Testis (tissue), 3 donors: ENCODE data around the gene SPAG4. TPM values are rescaled to one million over a fixed set of nuclear protein-coding genes. Genes with fewer than 3 reads are reported as not detected.
A peak's percentile ranks its signal among the peaks of the same experiment; 100 is the strongest.

Experiments used
- DNase-seq: peaks from one replicate; pipeline ENCODE4 v3.0.0-alpha.2; 2019
- H3K27ac ChIP-seq, 2 donors: fragments of 200-600 bp; sonication (generic); one replicate each; pipeline ENCODE4 v1.5.1; 2019
- H3K27me3 ChIP-seq: fragments of 200-600 bp; sonication (generic); one replicate; pipeline ENCODE4 v1.5.1; 2019
- H3K36me3 ChIP-seq: fragments of 200-600 bp; sonication (generic); one replicate; pipeline ENCODE4 v1.5.1; 2017; ENCODE audit warnings: low read depth; ENCODE audit errors: missing control alignments
- H3K4me1 ChIP-seq: fragments of 200-600 bp; sonication (generic); one replicate; pipeline ENCODE4 v1.5.1; 2019
- H3K4me3 ChIP-seq, 2 donors: fragments of 200-600 bp; sonication (generic); one replicate each; pipeline ENCODE4 v1.5.1; 2017 to 2019
- H3K9me3 ChIP-seq: fragments of 200-600 bp; sonication (generic); one replicate; pipeline ENCODE4 v1.5.1; 2017
- CTCF ChIP-seq, 3 experiments: fragments of 450-650 bp in 2 of 3; fragments of 200-600 bp in 1 of 3; sonication (generic) in 1 of 3; IDR thresholded peaks; one replicate each; pipeline ENCODE4 v1.5.1; 2016 to 2019; ENCODE audit warnings: antibody characterized with exemption in 3 of 3, mild to moderate bottlenecking in 2 of 3, moderate library complexity in 1 of 3
- POLR2A ChIP-seq: fragments of 450-650 bp; IDR thresholded peaks from one replicate; pipeline ENCODE4 v1.6.1; 2017; ENCODE audit warnings: antibody characterized with exemption, mild to moderate bottlenecking, moderate library complexity
- WGBS, 2 donors: methylation state at CpG; one replicate each; pipeline ENCODE4 v1.1.5; 2018; 5-methylcytosine and 5-hydroxymethylcytosine counted together
- intact Hi-C: fragments of 100-400 bp; cut with DNase I; formaldehyde crosslinking; loops from one replicate; pipeline ENCODE4 v1.15.1; 2023; ENCODE audit warnings: low total_unique reads
- polyA plus RNA-seq: library from polyadenylated mRNA; stranded (reverse); fragments of 350-450 nt; fragmentation: Illumina TruSeq; extraction: RNeasy Lipid Tissue Mini Kit (QIAGEN cat#74804); gene quantifications from one replicate; pipeline ENCODE4 v1.2.3, GENCODE V29; 2014; ENCODE audit warnings: low read depth, low replicate concordance; ENCODE audit not compliant: insufficient read depth
- small RNA-seq, 2 donors: library from RNA; depleted of rRNA; stranded (forward); fragments of <200 nt; gene quantifications; one replicate each; pipeline ENCODE3, GENCODE V24; 2016
- total RNA-seq, 2 donors: library from RNA; depleted of rRNA; stranded (reverse); fragments of >200 nt; gene quantifications; one replicate each; pipeline ENCODE4 v1.2.3, GENCODE V29; 2016

The SPAG4 gene
- total and polyA plus RNA-seq, 3 donors from 2014 or later = 21.6 to 49.0 (median 39.0) TPM

- no peaks in the 10 kb centered on the region for H3K27me3 ChIP-seq
- no peaks in the 10 kb centered on the region for H3K36me3 ChIP-seq
- no peaks in the 10 kb centered on the region for H3K9me3 ChIP-seq
- DNase-seq = peak; percentile 92
- 0 to 1% methylated on average over 25 to 31 of the region's 61 CpGs for WGBS, 2 donors
- peaks cover 16% of the 10 kb centered on the region for H3K4me1 ChIP-seq
- peak within 1 kb of the TSS; percentile 96 to 97 for H3K4me3 ChIP-seq
- H3K27ac ChIP-seq = peak within 1 kb of the TSS; percentile 97 to 99
- TF ChIP-seq CTCF (IDR thresholded peaks at IDR 0.05) = no peak
- peak; percentile 88 for TF ChIP-seq POLR2A
- intact Hi-C loops = no loop called here
These were observed 49.0 kb downstream of the SPAG4 start, which contains the start of the genes CPNE1 and RBM12 for GRCh38 chr20:35664466-35665206. TSS of gene CPNE1 (minus strand) at chr20:35664900. CDS start at chr20:35632923, 31,977 bp downstream. TSS of gene RBM12 (minus strand) at chr20:35664900. CDS start at chr20:35655322, 9,578 bp downstream.

DNA sequence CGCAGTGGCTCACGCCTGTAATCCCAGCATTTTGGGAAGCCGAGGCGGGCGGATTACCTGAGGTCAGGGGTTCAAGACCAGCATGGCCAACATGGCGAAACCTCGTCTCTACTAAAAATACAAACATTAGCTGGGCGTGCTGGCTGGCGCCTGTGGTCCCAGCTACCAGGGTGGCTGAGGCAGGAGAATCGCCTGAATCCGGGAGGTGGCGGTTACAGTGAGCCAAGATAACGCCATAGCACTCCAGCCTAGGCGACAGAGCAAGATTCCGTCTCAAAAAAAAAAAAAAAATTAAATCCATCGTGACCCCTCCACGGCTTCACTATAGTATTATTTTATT is 50.3 kb downstream of the SPAG4 start:
- 67 to 85% methylated on average over 17 of the region's 17 CpGs for WGBS, 2 donors

DNA sequence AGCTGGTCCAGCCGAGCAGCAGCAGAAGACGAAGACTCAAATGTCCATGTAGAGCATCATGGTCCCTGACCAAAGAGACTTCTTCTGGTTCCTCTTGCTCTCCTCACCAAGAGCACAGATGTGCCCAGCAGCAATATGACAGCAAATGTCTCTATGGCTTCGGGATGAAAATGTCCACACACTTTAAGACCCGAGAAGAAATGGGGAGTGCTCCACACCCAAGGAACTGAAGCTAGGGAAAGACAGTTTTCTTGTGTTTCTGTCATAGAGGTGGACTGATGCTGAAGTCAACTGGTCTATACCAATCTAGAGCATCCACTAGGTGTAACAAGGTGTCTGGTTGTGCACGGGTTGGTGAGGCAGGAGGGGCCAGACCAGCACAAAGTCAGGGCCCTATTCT is 53.6 kb downstream of the SPAG4 start:
- Histone ChIP-seq H3K4me1 (no peaks in the 10 kb centered on the region), H3K36me3 (no peaks in the 10 kb centered on the region), H3K27me3 (no peaks in the 10 kb centered on the region), H3K27ac (no peak overlapping the region), H3K4me3 (no peak overlapping the region), H3K9me3 (no peaks in the 10 kb centered on the region)
- no peak for TF ChIP-seq CTCF (IDR thresholded peaks at IDR 0.05)
- no peak for TF ChIP-seq POLR2A
- 95 to 97% methylated on average over 5 of the region's 5 CpGs for WGBS, 2 donors
- intact Hi-C loops = no loop called here
- DNase-seq = no peak

More for the DNA sequence above, 50.3 kb downstream of the SPAG4 start:
- no peaks in the 10 kb centered on the region for H3K36me3 ChIP-seq
- H3K9me3 ChIP-seq = no peaks in the 10 kb centered on the region
- no peak for TF ChIP-seq CTCF (IDR thresholded peaks at IDR 0.05)
- no peak for TF ChIP-seq POLR2A
- H3K27ac ChIP-seq = peak overlapping the region; percentile 39 to 97
- peaks cover 12% of the 10 kb centered on the region for H3K4me1 ChIP-seq
- intact Hi-C loops = no loop called here
- H3K4me3 ChIP-seq = peak overlapping the region in 1 of 2 donors; percentile 97
- DNase-seq = no peak
- H3K27me3 ChIP-seq = no peaks in the 10 kb centered on the region

- Histone ChIP-seq H3K4me1 (no peaks in the 10 kb centered on the region), H3K4me3 (no peak overlapping the region), H3K9me3 (no peaks in the 10 kb centered on the region), H3K27me3 (no peaks in the 10 kb centered on the region), H3K27ac (no peak overlapping the region), H3K36me3 (no peaks in the 10 kb centered on the region)
- TF ChIP-seq CTCF (IDR thresholded peaks at IDR 0.05) = no peak
- TF ChIP-seq POLR2A = no peak
- WGBS, 2 donors = 89 to 100% methylated on average over 1 of the region's 1 CpG
- no peak for DNase-seq
- intact Hi-C loops = no loop called here
These were observed 54.1 kb downstream of the SPAG4 start for GRCh38 chr20:35669681-35670080.

Small RNA genes within 50 kb of the gene (small RNA-seq; reads per million reads assigned to genes)
- gene RNU6-759P (0 reads per million in 2 donors), gene RPL37P1 (0 reads per million in 2 donors)

Other genes with a start within 250 kb of the SPAG4 start
- 10 to 100 TPM; 48.9 to 52.8 TPM for gene UQCC1, start 203.9 kb upstream of the SPAG4 start, total RNA-seq
- 55.8 TPM for gene UQCC1, start 203.9 kb upstream of the SPAG4 start, polyA plus RNA-seq
- 1 to 10 TPM in 1 of 2 donors, under 1 TPM in 1; 0.94 to 1.1 TPM for gene GDF5, start 177.6 kb upstream of the SPAG4 start, total RNA-seq
- gene GDF5, start 177.6 kb upstream of the SPAG4 start, polyA plus RNA-seq = 0.84 TPM
- gene CEP250, start 160.2 kb upstream of the SPAG4 start, total RNA-seq = 10 to 100 TPM; 41.2 to 54.5 TPM
- gene CEP250, start 160.2 kb upstream of the SPAG4 start, polyA plus RNA-seq = 68.6 TPM
- gene C20orf173, start 86.2 kb upstream of the SPAG4 start, total RNA-seq = 10 to 100 TPM in 1 of 2 donors, 1 to 10 TPM in 1; 8.5 to 17.3 TPM
- gene C20orf173, start 86.2 kb upstream of the SPAG4 start, polyA plus RNA-seq = 47.2 TPM
- 100 to 1,000 TPM; 337 to 338 TPM for gene ERGIC3, start 73.8 kb upstream of the SPAG4 start, total RNA-seq
- 493 TPM for gene ERGIC3, start 73.8 kb upstream of the SPAG4 start, polyA plus RNA-seq
- gene CPNE1, start 49.1 kb downstream of the SPAG4 start, total RNA-seq = 100 to 1,000 TPM in 1 of 2 donors, 10 to 100 TPM in 1; 60.6 to 103 TPM
- gene CPNE1, start 49.1 kb downstream of the SPAG4 start, polyA plus RNA-seq = 105 TPM
- 10 to 100 TPM; 40.8 to 46.3 TPM for gene RBM12, start 49.1 kb downstream of the SPAG4 start, total RNA-seq
- gene RBM12, start 49.1 kb downstream of the SPAG4 start, polyA plus RNA-seq = 54.9 TPM
- gene NFS1, start 83.5 kb downstream of the SPAG4 start, total RNA-seq = 10 to 100 TPM; 84.1 to 90.6 TPM
- 86.6 TPM for gene NFS1, start 83.5 kb downstream of the SPAG4 start, polyA plus RNA-seq
- 100 to 1,000 TPM; 200 to 276 TPM for gene ROMO1, start 83.6 kb downstream of the SPAG4 start, total RNA-seq
- 160 TPM for gene ROMO1, start 83.6 kb downstream of the SPAG4 start, polyA plus RNA-seq
- gene RBM39, start 126.4 kb downstream of the SPAG4 start, total RNA-seq = 100 to 1,000 TPM; 273 to 278 TPM
- 116 TPM for gene RBM39, start 126.4 kb downstream of the SPAG4 start, polyA plus RNA-seq
- 100 to 1,000 TPM in 1 of 2 donors, 10 to 100 TPM in 1; 59.8 to 108 TPM for gene PHF20, start 156.2 kb downstream of the SPAG4 start, total RNA-seq
- gene PHF20, start 156.2 kb downstream of the SPAG4 start, polyA plus RNA-seq = 76.1 TPM